Caco-2 (cell line): Measurements from ENCODE around the gene SUPT6H. TPM values are rescaled to one million over a fixed set of nuclear protein-coding genes. Genes with fewer than 3 reads are reported as not detected.
A peak's percentile ranks its signal among the peaks of the same experiment; 100 is the strongest.

Experiments used
- BruUV-seq: library from RNA; stranded (reverse); fragments of 400-500 nt; replicated peaks from 2 replicates; lab custom pipeline; 2021; lab: Mats Ljungman, UMichigan
- CTCF ChIA-PET: fragments of 300-600 bp; sonication (Branson Sonifier 250); formaldehyde crosslinking; loops from one replicate; lab custom pipeline; 2022; ENCODE audit warnings: antibody characterized with exemption; lab: Charles Lee
- POLR2A ChIA-PET: fragments of 300-600 bp; sonication (Branson Sonifier 250); formaldehyde crosslinking; loops from one replicate; lab custom pipeline; 2022; ENCODE audit warnings: antibody characterized with exemption; lab: Charles Lee
- DNase-seq, 2 experiments: peaks; one replicate each; pipeline versions ENCODE4 v3.0.0 to v3.0.0-alpha.2; 2020 to 2022
- H3K27me3 ChIP-seq: replicated peaks from 2 replicates; pipeline ENCODE4 v1.6.0; 2011; ENCODE audit warnings: low read length; ENCODE audit not compliant: control insufficient read depth, insufficient read depth
- H3K36me3 ChIP-seq: 2 replicates; pipeline ENCODE4 v1.5.1; 2011; ENCODE audit warnings: low read length; ENCODE audit not compliant: control insufficient read depth, insufficient read depth
- H3K4me1 ChIP-seq: fragments of 250-450 bp; sonication (Bioruptor Pico); 2 replicates; pipeline ENCODE4 v1.5.1; 2020; ENCODE audit warnings: mild to moderate bottlenecking
- H3K4me3 ChIP-seq: 2 replicates; pipeline ENCODE4 v1.5.1; 2011; ENCODE audit warnings: low read depth, mild to moderate bottlenecking, control low read depth, low read length
- H3K9me3 ChIP-seq: fragments of 250-450 bp; sonication (Bioruptor Pico); 2 replicates; pipeline ENCODE4 v1.5.1; 2020; ENCODE audit warnings: mild to moderate bottlenecking, moderate library complexity
- H3K27ac Mint-ChIP-seq: one replicate; pipeline ENCODE4 v1.8.0; 2022; ENCODE audit warnings: mixed read lengths; ENCODE audit not compliant: unreplicated experiment
- H3K27me3 Mint-ChIP-seq: one replicate; pipeline ENCODE4 v1.8.0; 2022; ENCODE audit warnings: mixed read lengths; ENCODE audit not compliant: insufficient read depth, unreplicated experiment
- H3K36me3 Mint-ChIP-seq: one replicate; pipeline ENCODE4 v1.8.0; 2022; ENCODE audit warnings: mild to moderate bottlenecking, mixed read lengths; ENCODE audit not compliant: insufficient read depth, unreplicated experiment
- H3K4me1 Mint-ChIP-seq: one replicate; pipeline ENCODE4 v1.8.0; 2022; ENCODE audit warnings: low read depth, mixed read lengths; ENCODE audit not compliant: unreplicated experiment
- H3K4me3 Mint-ChIP-seq: one replicate; pipeline ENCODE4 v1.8.0; 2022; ENCODE audit warnings: mild to moderate bottlenecking, moderate library complexity, mixed read lengths; ENCODE audit not compliant: unreplicated experiment
- H3K9me3 Mint-ChIP-seq: one replicate; pipeline ENCODE4 v1.8.0; 2022; ENCODE audit warnings: mixed read lengths; ENCODE audit not compliant: unreplicated experiment
- intact Hi-C: fragments of 100-400 bp; cut with micrococcal nuclease; formaldehyde crosslinking; loops from one replicate; pipeline ENCODE4 v1.10.0; 2022; ENCODE audit not compliant: unreplicated experiment
- total RNA-seq: library from RNA; stranded (reverse); gene quantifications from 2 replicates; pipeline ENCODE4 v1.2.3, GENCODE V29; 2022
- TF ChIP-seq, protein P1 (sequence below), 2 experiments: fragments of 200-600 bp in 1 of 2; IDR thresholded peaks; 1 replicate in 1 of 2; 2 replicates in 1 of 2; pipeline versions ENCODE4 v1.5.1 to v1.8.0; 2011 to 2022; ENCODE audit warnings: antibody characterized with exemption in 1 of 2, control low read depth in 1 of 2, inconsistent platforms in 1 of 2, low read depth in 1 of 2, low read length in 1 of 2, mild to moderate bottlenecking in 1 of 2, moderate library complexity in 1 of 2; ENCODE audit not compliant: insufficient read depth in 1 of 2, severe bottlenecking in 1 of 2, unreplicated experiment in 1 of 2

SUPT6H gene
- total RNA-seq, 1 experiment from 2014 or later, result 129 TPM

GRCh38 chr17:28700278-28700677, 38.3 kb downstream of the SUPT6H start:
- POLR2A ChIA-PET, result interaction anchor here (0.6 to 3.7 kb wide), 2 partner anchors 11 to 19 kb away, joined by 4 to 29 read pairs; partner anchors contain the start of genes PROCA1 and RPL23A
- TF ChIP-seq, protein P1, sequence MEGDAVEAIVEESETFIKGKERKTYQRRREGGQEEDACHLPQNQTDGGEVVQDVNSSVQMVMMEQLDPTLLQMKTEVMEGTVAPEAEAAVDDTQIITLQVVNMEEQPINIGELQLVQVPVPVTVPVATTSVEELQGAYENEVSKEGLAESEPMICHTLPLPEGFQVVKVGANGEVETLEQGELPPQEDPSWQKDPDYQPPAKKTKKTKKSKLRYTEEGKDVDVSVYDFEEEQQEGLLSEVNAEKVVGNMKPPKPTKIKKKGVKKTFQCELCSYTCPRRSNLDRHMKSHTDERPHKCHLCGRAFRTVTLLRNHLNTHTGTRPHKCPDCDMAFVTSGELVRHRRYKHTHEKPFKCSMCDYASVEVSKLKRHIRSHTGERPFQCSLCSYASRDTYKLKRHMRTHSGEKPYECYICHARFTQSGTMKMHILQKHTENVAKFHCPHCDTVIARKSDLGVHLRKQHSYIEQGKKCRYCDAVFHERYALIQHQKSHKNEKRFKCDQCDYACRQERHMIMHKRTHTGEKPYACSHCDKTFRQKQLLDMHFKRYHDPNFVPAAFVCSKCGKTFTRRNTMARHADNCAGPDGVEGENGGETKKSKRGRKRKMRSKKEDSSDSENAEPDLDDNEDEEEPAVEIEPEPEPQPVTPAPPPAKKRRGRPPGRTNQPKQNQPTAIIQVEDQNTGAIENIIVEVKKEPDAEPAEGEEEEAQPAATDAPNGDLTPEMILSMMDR (IDR thresholded peaks at IDR 0.05; ENCODE audit: insufficient read depth in 1 of 2, low read depth in 1 of 2, low read length in 1 of 2, severe bottlenecking in 1 of 2, unreplicated experiment in 1 of 2), result no peak
- CTCF ChIA-PET, result no interaction called here
- no peak overlapping the region for H3K4me3 ChIP-seq
- intact Hi-C loops, result no loop called here
- H3K27me3 Mint-ChIP-seq, result no peaks in the 10 kb centered on the region
- peaks cover 31% of the 10 kb centered on the region for H3K4me1 ChIP-seq
- peaks cover 90% of the 10 kb centered on the region for H3K36me3 Mint-ChIP-seq
- peaks cover 25% of the 10 kb centered on the region for H3K36me3 ChIP-seq
- no peaks in the 10 kb centered on the region for H3K27me3 ChIP-seq
- DNase-seq, result no peak
- no TSS peak for BruUV-seq
- no peaks in the 10 kb centered on the region for H3K9me3 Mint-ChIP-seq
- peaks cover 26% of the 10 kb centered on the region for H3K4me1 Mint-ChIP-seq
- no peaks in the 10 kb centered on the region for H3K9me3 ChIP-seq
- H3K4me3 Mint-ChIP-seq, result no peak overlapping the region
- no peak overlapping the region for H3K27ac Mint-ChIP-seq

DNA sequence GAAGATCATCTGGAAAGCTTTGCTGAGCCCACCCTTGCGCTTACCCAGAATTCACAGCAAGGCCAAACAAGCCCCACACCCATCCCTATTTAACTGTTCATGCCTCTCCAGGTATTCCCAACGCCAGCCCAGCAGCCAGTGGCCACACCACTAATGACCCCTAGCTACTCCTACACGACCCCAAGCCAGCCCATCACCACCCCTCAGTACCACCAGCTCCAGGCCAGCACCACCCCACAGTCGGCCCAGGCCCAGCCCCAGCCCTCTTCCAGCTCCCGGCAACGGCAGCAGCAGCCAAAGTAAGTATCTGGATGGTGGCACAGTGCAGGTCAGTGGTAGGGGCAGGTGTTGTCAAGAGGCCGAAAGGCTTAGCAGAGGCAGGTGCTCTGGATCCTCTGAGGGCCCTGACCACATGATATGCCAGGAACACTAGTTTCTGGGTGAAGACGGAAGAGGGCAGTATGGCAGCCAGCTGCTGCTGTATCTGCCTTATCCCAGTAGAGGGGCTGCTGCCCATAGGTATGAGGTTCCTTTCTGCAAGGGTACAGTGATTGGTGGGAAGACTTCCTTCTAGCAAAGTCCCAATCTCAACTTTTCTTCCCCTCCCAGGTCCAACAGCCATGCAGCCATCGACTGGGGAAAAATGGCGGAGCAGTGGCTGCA, 39.0 kb downstream of the SUPT6H start:
- intact Hi-C loops, result no loop called here
- Mint-ChIP-seq H3K4me3 (no peak overlapping the region), H3K9me3 (no peaks in the 10 kb centered on the region), H3K36me3 (peaks cover 90% of the 10 kb centered on the region), H3K27ac (no peak overlapping the region), H3K4me1 (peaks cover 26% of the 10 kb centered on the region), H3K27me3 (no peaks in the 10 kb centered on the region)
- POLR2A ChIA-PET, result interaction anchor here (1.9 kb wide), 1 partner anchor 19 kb away, joined by 9 read pairs; the partner anchor contains the start of gene RPL23A
- H3K4me3 ChIP-seq, result no peak overlapping the region
- no TSS peak for BruUV-seq
- no peak for DNase-seq
- H3K9me3 ChIP-seq, result no peaks in the 10 kb centered on the region
- TF ChIP-seq, protein P1 (IDR thresholded peaks at IDR 0.05; ENCODE audit: insufficient read depth in 1 of 2, low read depth in 1 of 2, low read length in 1 of 2, severe bottlenecking in 1 of 2, unreplicated experiment in 1 of 2), result no peak
- peaks cover 24% of the 10 kb centered on the region for H3K36me3 ChIP-seq
- CTCF ChIA-PET, result no interaction called here
- no peaks in the 10 kb centered on the region for H3K27me3 ChIP-seq
- peaks cover 31% of the 10 kb centered on the region for H3K4me1 ChIP-seq

DNA sequence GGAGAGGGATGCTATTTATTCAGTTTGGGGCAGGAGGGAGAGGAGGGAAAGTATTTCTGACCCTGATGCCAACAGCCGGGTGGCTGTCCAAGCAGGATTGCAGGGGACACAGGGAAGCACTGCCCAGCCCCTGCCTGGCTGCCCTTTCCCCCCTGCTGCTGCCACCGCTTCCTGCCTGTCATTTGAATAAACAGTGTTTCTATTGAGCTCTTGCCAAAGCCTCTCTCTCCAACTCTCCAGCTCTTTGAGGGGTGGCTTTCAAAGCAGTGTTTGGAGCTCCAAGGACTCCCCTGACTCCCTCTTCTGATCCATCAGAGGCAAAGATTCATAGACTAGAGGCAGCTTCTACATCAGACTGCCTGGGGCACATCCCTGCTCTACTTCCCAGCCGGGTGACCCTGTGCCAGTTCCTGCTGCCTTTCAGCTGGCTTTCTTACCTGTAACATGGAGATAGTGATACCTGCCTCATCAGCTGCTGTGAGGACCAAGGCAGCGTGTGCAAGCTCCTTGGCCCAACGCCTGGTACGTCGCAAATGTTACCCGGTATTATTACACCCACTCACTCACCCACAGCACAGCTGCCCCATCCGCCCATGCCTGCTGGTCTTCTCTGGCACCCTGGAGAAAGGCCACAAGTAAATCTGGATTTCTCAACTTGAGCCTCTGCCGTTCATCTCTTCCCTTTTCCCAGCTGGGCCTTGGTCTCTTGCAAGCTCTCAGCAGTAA, 40.2 kb downstream of the SUPT6H start:
- H3K36me3 Mint-ChIP-seq, result peaks cover 84% of the 10 kb centered on the region

More for the DNA sequence above, 40.2 kb downstream of the SUPT6H start:
- Histone ChIP-seq H3K36me3 (peaks cover 22% of the 10 kb centered on the region), H3K27me3 (no peaks in the 10 kb centered on the region), H3K9me3 (no peaks in the 10 kb centered on the region), H3K4me3 (no peak overlapping the region), H3K4me1 (peaks cover 25% of the 10 kb centered on the region)
- Mint-ChIP-seq H3K4me1 (peaks cover 18% of the 10 kb centered on the region), H3K27ac (peak overlapping the region; percentile 77), H3K27me3 (no peaks in the 10 kb centered on the region), H3K9me3 (no peaks in the 10 kb centered on the region), H3K4me3 (no peak overlapping the region)
- no TSS peak for BruUV-seq
- DNase-seq, result no peak
- TF ChIP-seq, protein P1 (IDR thresholded peaks at IDR 0.05; ENCODE audit: insufficient read depth in 1 of 2, low read depth in 1 of 2, low read length in 1 of 2, severe bottlenecking in 1 of 2, unreplicated experiment in 1 of 2), result no peak
- CTCF ChIA-PET, result no interaction called here
- POLR2A ChIA-PET, result interaction anchor here (0.6 to 1.9 kb wide), 2 partner anchors 18 to 52 kb away, joined by 3 to 9 read pairs; partner anchors contain the start of gene RPL23A
- intact Hi-C loops, result no loop called here
